Thyroid gland (tissue), 4 donors: ENCODE measurements around the gene ZSWIM5.

Source experiments
- POLR2A ChIP-seq, 2 donors: fragments of 450-650 bp; IDR thresholded peaks; one replicate each; pipeline ENCODE4 v1.6.1; 2017; ENCODE audit warnings: antibody characterized with exemption in 2 of 2, mild to moderate bottlenecking in 2 of 2, moderate library complexity in 1 of 2
- TF ChIP-seq, protein P1 (sequence below), 6 experiments: fragments of 200-600 bp in 3 of 6; fragments of 450-650 bp in 3 of 6; sonication (generic) in 3 of 6; IDR thresholded peaks; one replicate each; pipeline ENCODE4 v1.5.1; 2016 to 2019; ENCODE audit warnings: antibody characterized with exemption in 6 of 6, mild to moderate bottlenecking in 2 of 6, inconsistent platforms in 1 of 6, moderate library complexity in 1 of 6

DNA sequence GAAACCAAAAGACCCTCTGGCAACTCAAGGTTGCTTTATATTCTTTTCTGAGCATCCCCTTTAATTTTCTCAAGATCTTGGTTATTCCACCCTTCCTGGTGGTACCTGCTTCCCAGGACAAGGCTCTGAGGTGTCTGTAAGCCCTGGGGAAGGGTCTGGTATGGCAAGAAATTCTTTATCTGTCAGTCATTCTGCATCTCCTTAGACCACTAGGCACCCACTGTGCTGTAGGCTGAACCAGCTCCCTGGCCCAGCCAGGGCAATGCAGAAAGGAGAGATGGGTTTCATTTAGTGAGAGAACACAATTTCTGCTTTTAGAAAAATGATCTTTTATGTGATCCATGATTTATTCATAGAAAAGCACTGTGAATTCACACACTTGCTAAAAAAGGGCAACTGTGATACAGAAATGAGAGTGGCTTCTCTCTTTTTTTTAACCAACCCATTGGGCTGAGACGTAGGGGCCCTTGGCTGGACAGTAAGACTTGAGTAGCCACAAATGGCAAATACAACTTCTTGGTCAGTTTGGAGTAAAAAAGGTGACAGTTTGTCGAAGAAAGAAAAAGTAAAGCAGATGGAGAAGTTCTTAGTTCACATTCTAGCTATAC, 190.2 kb downstream of the ZSWIM5 start:
- TF ChIP-seq, protein P1, sequence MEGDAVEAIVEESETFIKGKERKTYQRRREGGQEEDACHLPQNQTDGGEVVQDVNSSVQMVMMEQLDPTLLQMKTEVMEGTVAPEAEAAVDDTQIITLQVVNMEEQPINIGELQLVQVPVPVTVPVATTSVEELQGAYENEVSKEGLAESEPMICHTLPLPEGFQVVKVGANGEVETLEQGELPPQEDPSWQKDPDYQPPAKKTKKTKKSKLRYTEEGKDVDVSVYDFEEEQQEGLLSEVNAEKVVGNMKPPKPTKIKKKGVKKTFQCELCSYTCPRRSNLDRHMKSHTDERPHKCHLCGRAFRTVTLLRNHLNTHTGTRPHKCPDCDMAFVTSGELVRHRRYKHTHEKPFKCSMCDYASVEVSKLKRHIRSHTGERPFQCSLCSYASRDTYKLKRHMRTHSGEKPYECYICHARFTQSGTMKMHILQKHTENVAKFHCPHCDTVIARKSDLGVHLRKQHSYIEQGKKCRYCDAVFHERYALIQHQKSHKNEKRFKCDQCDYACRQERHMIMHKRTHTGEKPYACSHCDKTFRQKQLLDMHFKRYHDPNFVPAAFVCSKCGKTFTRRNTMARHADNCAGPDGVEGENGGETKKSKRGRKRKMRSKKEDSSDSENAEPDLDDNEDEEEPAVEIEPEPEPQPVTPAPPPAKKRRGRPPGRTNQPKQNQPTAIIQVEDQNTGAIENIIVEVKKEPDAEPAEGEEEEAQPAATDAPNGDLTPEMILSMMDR (IDR thresholded peaks at IDR 0.05) = no peak
- no peak for TF ChIP-seq POLR2A (IDR thresholded peaks at IDR 0.05)
